Measurements from ENCODE around the gene PRKD2.

DNA sequence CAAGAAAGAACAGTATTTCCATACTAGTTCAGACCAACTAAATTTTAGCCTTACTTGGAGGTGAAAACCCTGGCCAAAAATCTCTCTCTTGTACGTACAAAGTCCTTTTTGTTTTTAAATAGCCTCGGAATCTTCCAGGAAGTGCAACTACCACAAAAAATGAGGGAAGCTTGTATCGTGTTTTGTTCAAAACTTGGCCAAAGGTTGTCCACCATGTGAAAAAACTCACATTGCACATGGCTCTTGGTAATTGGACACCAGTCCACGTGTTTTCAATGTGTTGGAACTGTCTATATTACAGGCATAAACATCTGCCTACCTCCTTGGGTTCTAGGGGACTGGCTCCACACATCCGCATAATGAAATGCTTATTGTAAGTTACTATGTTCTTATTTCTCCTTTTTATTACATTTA lies 44.5 kb upstream of the PRKD2 start:
- no peak for TF ChIP-seq EZH2 (IDR thresholded peaks at IDR 0.05; ENCODE audit: borderline replicate concordance)
- no peak for TF ChIP-seq CTCF (IDR thresholded peaks at IDR 0.05; ENCODE audit: poor library complexity)
- TF ChIP-seq EZH2phosphoT487 (IDR thresholded peaks at IDR 0.05; ENCODE audit: low read depth, severe bottlenecking, unreplicated experiment) = no peak
